Measurements from ENCODE around the gene KBTBD4. TPM values are rescaled to one million over a fixed set of nuclear protein-coding genes. Genes with fewer than 3 reads are reported as not detected.
A peak's percentile ranks its signal among the peaks of the same experiment; 100 is the strongest.

The KBTBD4 gene
- total RNA-seq, 2 donors from 2014 or later: 3.6 to 6.7 TPM

DNA sequence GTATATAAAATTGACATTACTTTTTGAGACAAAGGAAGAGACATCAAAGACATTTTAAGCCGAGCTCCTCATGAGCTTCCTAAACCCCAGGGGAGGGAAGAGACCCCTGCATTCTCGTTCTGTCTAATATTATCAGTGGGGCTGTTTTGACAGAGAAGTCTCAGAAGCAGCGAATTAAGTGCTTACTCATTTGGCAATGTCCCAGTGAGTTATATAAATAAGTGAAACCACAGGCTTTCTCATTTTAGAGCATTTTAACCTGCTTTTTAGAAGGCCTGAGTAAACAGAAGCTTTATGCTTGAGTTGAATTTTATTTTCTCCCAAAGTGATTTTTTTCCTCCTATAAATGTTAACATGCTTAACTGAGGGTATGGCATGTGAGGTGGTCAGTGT, 38.6 kb upstream of the KBTBD4 start:
- WGBS, 2 donors: 43 to 53% methylated on average over 3 of the region's 3 CpGs
- intact Hi-C loops (cut with DNase I): no loop called here
- peaks cover 0 to 16% of the 10 kb centered on the region in 2 donors for H3K36me3 ChIP-seq (replicated peaks in 1 of 2; ENCODE audit: insufficient read depth in 1 of 2, low read depth in 2 of 2)

DNA sequence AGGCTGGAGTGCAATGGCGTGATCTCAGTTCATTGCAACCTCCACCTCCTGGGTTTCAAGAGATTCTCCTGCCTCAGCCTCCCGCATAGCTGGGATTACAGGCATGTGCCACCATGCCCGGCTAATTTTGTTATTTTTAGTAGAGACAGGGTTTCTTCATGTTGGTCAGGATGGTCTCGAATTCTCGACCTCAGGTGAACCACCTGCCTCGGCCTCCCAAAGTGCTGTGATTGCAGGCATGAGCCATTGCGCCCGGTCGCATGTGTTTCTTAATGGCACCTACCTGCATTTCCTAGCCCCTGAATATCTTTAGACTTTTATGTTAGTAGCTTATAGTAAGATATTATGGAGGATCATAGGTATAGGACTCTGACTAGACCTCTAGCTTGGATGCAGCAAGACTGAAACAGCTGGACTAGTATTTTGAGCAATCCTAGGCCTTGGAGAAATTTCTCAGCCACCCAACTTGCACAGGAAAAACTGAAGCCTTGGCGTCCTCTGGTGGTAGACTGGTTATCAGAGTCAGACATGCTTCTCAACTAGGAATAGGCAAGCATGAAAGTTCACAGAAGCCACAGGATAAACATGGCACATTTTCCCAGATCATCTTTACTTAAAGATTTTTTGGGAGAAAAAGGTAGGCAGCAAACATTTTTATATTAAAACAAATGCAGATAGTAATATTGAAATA, 38.1 kb upstream of the KBTBD4 start:
- Histone ChIP-seq H3K4me1 (no peaks in the 10 kb centered on the region), H3K9me3 (no peaks in the 10 kb centered on the region), H3K27me3 (no peaks in the 10 kb centered on the region), H3K4me3 (no peak overlapping the region), H3K36me3 (replicated peaks in 1 of 2; ENCODE audit: insufficient read depth in 1 of 2, low read depth in 2 of 2) (peaks cover 0 to 16% of the 10 kb centered on the region in 2 donors), H3K27ac (no peak overlapping the region)
- ATAC-seq: no peak
- WGBS, 2 donors: 79 to 84% methylated on average over 10 of the region's 10 CpGs
- DNase-seq: peak; percentile 27 to 71 (median 37)
- intact Hi-C loops (cut with DNase I): no loop called here
- TF ChIP-seq, protein P1, sequence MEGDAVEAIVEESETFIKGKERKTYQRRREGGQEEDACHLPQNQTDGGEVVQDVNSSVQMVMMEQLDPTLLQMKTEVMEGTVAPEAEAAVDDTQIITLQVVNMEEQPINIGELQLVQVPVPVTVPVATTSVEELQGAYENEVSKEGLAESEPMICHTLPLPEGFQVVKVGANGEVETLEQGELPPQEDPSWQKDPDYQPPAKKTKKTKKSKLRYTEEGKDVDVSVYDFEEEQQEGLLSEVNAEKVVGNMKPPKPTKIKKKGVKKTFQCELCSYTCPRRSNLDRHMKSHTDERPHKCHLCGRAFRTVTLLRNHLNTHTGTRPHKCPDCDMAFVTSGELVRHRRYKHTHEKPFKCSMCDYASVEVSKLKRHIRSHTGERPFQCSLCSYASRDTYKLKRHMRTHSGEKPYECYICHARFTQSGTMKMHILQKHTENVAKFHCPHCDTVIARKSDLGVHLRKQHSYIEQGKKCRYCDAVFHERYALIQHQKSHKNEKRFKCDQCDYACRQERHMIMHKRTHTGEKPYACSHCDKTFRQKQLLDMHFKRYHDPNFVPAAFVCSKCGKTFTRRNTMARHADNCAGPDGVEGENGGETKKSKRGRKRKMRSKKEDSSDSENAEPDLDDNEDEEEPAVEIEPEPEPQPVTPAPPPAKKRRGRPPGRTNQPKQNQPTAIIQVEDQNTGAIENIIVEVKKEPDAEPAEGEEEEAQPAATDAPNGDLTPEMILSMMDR (IDR thresholded peaks at IDR 0.05): peak in 6 of 7 experiments; percentile 17 to 56 (median 40)
- no peak for TF ChIP-seq POLR2A (IDR thresholded peaks at IDR 0.05)

More for the DNA sequence above, 38.6 kb upstream of the KBTBD4 start:
- H3K4me1 ChIP-seq: no peaks in the 10 kb centered on the region
- no peak overlapping the region for H3K4me3 ChIP-seq
- ATAC-seq (no peak), DNase-seq (no peak)
- TF ChIP-seq, protein P1 (IDR thresholded peaks at IDR 0.05): no peak
- TF ChIP-seq POLR2A (IDR thresholded peaks at IDR 0.05): no peak
- no peaks in the 10 kb centered on the region for H3K27me3 ChIP-seq
- no peak overlapping the region for H3K27ac ChIP-seq
- no peaks in the 10 kb centered on the region for H3K9me3 ChIP-seq

DNA sequence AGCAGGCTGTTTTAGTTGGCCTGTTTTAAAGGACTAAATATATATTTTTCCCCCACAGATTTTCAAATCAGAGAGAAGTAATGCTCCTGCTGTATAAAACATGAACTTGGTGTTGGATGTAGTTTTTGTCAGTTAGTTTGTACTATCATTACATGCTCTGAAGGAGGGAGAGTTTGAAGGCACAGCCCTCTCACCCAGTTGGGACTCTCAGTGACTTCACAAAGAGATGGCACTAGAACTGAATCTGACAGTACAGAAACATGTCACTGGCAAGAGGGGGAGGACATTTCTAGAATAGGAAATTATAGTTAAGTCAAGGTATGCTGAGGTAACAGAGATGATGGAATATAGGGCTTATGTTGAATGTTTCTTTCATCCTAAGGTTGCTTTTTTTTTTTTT, 36.5 kb upstream of the KBTBD4 start:
- DNase-seq: no peak
- ATAC-seq: no peak
- intact Hi-C loops (cut with DNase I): no loop called here

DNA sequence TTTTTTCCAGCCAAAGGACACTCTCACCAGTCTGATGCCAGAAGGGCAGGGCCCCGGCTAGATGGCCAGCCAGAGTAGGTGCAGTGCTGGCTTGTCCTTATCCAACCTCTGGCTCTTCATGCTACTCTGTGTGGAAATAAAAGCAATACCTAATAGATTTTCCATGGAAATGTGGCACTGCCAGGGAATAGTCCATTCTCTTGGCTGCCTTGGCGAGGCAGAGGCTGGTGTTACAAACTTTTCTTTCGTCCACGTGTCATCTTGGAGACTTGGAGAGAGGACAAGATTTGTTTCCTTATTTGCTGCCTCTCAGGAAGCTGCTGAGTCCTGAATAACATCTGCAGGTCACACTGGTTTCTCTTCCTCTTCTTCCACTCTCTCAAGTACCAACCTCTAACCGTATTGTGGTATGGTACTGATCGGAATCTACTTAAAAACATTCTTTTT, 32.6 kb upstream of the KBTBD4 start:
- Histone ChIP-seq H3K4me3 (no peak overlapping the region), H3K9me3 (no peaks in the 10 kb centered on the region), H3K4me1 (no peaks in the 10 kb centered on the region), H3K27me3 (no peaks in the 10 kb centered on the region), H3K36me3 (replicated peaks in 1 of 2; ENCODE audit: insufficient read depth in 1 of 2, low read depth in 2 of 2) (no peaks in the 10 kb centered on the region), H3K27ac (no peak overlapping the region)
- WGBS, 2 donors: 63 to 84% methylated on average over 6 of the region's 6 CpGs
- intact Hi-C loops (cut with DNase I): no loop called here
- no peak for DNase-seq
- no peak for TF ChIP-seq POLR2A (IDR thresholded peaks at IDR 0.05)
- TF ChIP-seq, protein P1 (IDR thresholded peaks at IDR 0.05): no peak
- ATAC-seq: no peak

More for the DNA sequence above, 36.5 kb upstream of the KBTBD4 start:
- H3K4me1 ChIP-seq: no peaks in the 10 kb centered on the region
- no peaks in the 10 kb centered on the region for H3K9me3 ChIP-seq
- H3K36me3 ChIP-seq (replicated peaks in 1 of 2; ENCODE audit: insufficient read depth in 1 of 2, low read depth in 2 of 2): peaks cover 0 to 8% of the 10 kb centered on the region in 2 donors
- no peak overlapping the region for H3K4me3 ChIP-seq
- TF ChIP-seq, protein P1 (IDR thresholded peaks at IDR 0.05): no peak
- no peak for TF ChIP-seq POLR2A (IDR thresholded peaks at IDR 0.05)
- H3K27ac ChIP-seq: no peak overlapping the region
- H3K27me3 ChIP-seq: no peaks in the 10 kb centered on the region

DNA sequence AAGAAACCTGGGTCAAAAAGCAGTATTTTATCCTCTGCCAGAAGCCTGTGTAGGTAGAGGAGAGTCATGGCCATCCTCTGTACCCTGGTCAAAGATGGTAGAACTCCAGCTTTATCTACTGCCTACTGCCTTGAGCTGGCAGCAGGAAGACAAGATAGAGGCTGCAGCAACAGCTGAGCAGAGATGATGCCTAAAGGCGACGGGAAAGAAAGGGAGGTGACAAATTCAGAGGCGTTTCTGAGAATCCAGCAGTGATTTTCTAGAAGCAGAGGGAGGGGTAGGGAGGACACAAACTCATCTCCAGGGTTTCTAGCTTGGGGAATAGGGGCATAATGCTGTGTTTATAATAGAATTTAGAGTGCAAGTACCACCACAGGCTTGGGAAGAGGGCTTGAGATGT, 30.9 kb upstream of the KBTBD4 start:
- ATAC-seq (no peak), DNase-seq (no peak)
- WGBS, 2 donors: 72 to 77% methylated on average over 3 of the region's 3 CpGs
- no peak overlapping the region for H3K4me3 ChIP-seq
- H3K27me3 ChIP-seq: no peaks in the 10 kb centered on the region
- TF ChIP-seq, protein P1 (IDR thresholded peaks at IDR 0.05): no peak
- no peak overlapping the region for H3K27ac ChIP-seq
- no peaks in the 10 kb centered on the region for H3K36me3 ChIP-seq (replicated peaks in 1 of 2; ENCODE audit: insufficient read depth in 1 of 2, low read depth in 2 of 2)
- H3K4me1 ChIP-seq: peaks cover 12% of the 10 kb centered on the region
- intact Hi-C loops (cut with DNase I): no loop called here
- no peaks in the 10 kb centered on the region for H3K9me3 ChIP-seq
